DMS79 treated with DMSO at 0.1 percent for 48 hours (cell line): Measurements from ENCODE around the gene DIPK1B.
A peak's percentile ranks its signal among the peaks of the same experiment; 100 is the strongest.

Experiments used
- DNase-seq: peaks from one replicate; lab custom pipeline; 2025; lab: John Stamatoyannopoulos, UW

The DIPK1B gene

GRCh38 chr9:136739509-136739908 is 27.1 kb downstream of the DIPK1B start:
- no peak for DNase-seq

GRCh38 chr9:136740069-136740468 is 27.7 kb downstream of the DIPK1B start:
- DNase-seq, result no peak

- no peak for DNase-seq
Observed at GRCh38 chr9:136740491-136740890, 28.1 kb downstream of the DIPK1B start.

GRCh38 chr9:136740971-136741882 is 28.9 kb downstream of the DIPK1B start:
- DNase-seq, result no peak

GRCh38 chr9:136741883-136742571 is 29.7 kb downstream of the DIPK1B start:
- no peak for DNase-seq

GRCh38 chr9:136742591-136743391 is 30.4 kb downstream of the DIPK1B start, which contains the start of gene LCN10:
TSS of gene LCN10 (minus strand) at chr9:136742940. CDS start at chr9:136742903, 37 bp downstream.
- peak; percentile 42 for DNase-seq

GRCh38 chr9:136743639-136744211 is 31.4 kb downstream of the DIPK1B start:
- no peak for DNase-seq

GRCh38 chr9:136744773-136745172 is 32.4 kb downstream of the DIPK1B start:
- DNase-seq, result no peak

- no peak for DNase-seq
Observed at GRCh38 chr9:136745389-136746154, 33.2 kb downstream of the DIPK1B start.

- DNase-seq, result no peak
Observed at GRCh38 chr9:136746155-136746490, 33.8 kb downstream of the DIPK1B start.

- DNase-seq, result no peak
Observed at GRCh38 chr9:136746621-136747020, 34.2 kb downstream of the DIPK1B start.

- no peak for DNase-seq
Observed at GRCh38 chr9:136747161-136748060, 35.0 kb downstream of the DIPK1B start.

GRCh38 chr9:136748201-136748600 is 35.8 kb downstream of the DIPK1B start, which contains the start of gene LCN6:
TSS of gene LCN6 (minus strand) at chr9:136748525. CDS start at chr9:136748483, 42 bp downstream.
- DNase-seq, result no peak

- DNase-seq, result no peak
Observed at GRCh38 chr9:136748666-136749611, 36.6 kb downstream of the DIPK1B start.

GRCh38 chr9:136750526-136750925 is 38.2 kb downstream of the DIPK1B start:
- DNase-seq, result no peak

- no peak for DNase-seq
Observed at GRCh38 chr9:136751244-136751643, 38.9 kb downstream of the DIPK1B start.

- no peak for DNase-seq
Observed at GRCh38 chr9:136751814-136752213, 39.4 kb downstream of the DIPK1B start.

- no peak for DNase-seq
Observed at GRCh38 chr9:136753371-136754058, 41.1 kb downstream of the DIPK1B start.
